Limb (tissue), 2 donors: ENCODE results near the gene DBN1.
"Not testable (repeated sequence)": the region's sequence is repeated elsewhere in the genome, so short reads cannot be mapped to it uniquely, and the experiment has no call there.

ENCODE experiments used
- DNase-seq, 2 donors: peaks; one replicate each; pipeline ENCODE4 v3.0.0-alpha.2; 2016; ENCODE audit errors: extremely low spot score in 2 of 2

DBN1 gene

DNA sequence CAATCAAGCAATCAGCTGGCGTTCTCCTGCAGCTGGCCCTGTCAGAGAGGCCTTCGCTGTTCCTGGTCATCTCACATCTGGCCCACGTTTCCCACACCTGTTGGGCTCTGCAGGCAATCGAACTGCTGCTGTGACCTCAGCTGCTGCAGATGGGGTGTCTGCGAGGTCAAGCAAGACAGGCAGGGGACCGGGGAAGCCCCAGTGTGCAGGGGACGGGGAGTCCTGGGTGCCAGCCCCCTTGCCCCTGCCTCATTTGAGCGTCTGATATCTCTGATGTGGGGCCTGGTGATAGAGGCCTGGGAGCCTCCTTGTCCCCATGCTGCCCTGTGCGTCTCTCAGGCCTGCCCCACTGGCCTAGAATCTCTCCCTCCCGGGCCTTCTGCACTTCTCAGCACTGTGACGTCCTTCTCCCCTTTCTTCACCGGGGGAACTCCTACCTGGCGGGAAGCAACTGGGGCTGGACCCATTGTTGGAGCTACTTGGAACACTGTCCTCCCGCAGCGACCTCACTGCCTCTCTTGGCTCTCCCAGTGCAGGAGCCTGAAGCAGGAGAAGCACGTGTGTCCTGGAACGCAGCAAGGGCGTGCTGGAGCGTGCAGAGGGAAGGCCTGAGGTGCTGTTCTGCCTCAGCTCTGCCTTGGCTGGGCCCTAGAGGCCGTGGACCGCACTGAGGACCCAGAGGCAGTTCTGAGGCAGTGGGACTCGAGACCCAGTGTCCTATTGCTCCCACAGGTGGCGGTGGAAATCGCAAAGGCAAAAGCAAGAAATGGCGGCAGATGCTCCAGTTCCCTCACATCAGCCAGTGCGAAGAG lies 43.1 kb downstream of the DBN1 start:
- DNase-seq: peak in 1 of 2 donors; percentile 30

DNA sequence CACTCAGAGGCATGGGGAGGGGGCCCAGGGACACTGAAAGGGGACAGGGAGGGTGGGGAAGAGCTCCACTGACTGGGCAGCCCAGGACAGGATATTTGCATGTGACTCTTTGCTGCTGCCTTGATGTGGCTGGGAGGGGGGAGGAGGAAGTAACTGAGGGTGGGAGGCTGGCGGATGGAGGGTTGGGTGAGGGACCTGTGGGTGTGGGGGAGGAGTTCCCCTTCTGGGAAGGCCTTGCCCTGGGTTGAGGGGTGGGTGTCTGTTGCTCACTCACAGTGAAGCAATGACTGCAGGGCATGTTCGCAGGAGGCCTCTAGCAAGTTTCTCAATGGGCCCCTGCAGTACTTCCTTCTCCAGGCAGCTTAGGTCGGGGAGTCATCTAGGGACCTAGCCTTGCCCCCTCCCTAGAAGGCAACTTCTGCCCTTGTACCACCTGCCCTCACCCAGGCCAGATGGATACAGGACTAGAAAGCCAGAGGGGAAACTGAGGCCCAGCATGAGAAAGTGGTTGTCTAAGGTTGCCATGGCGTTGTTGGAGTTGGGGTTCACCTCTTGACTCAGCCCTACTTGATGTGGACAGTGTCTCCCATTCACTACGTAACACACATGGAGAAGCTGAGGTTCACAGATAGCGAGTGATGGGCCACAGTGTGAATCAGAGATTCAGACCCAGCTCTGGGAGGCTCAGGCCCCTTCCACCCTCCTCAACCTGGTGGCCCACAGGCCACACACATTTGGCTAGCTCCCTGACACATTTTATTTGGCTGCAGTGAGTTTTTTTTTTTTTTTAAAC lies 44.0 kb downstream of the DBN1 start:
- DNase-seq: peak in 1 of 2 donors; percentile 28

DNA sequence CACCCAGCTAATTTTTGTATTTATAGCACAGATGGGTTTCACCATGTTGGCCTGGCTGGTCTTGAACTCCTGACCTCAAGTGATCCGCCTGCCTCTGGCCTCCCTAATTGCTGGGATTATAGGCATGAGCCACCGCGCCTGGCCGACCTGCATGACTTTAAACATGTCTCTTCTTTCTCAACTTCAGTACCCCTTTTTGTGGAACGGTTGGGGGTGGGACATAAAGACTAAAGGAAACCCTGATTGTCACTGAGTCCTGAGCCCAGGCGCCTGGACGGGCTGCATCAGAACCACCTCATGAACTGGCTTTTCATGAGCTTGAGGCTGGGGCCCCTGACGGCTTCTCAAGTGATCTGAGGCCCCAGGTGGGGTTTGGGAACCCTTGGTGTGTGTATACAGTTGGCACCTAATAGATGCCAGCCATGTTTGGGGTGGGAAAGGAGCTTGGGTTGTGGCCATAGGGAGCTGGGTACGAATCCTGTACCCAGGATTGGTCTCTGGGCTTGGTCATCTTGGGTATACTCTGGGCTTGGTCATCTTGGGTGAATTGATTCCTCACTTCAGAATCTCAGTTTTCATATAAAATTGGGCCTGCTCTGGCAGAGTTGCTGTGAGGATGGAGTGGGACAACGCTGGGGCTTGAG lies 44.7 kb downstream of the DBN1 start:
- DNase-seq: no peak

DNA sequence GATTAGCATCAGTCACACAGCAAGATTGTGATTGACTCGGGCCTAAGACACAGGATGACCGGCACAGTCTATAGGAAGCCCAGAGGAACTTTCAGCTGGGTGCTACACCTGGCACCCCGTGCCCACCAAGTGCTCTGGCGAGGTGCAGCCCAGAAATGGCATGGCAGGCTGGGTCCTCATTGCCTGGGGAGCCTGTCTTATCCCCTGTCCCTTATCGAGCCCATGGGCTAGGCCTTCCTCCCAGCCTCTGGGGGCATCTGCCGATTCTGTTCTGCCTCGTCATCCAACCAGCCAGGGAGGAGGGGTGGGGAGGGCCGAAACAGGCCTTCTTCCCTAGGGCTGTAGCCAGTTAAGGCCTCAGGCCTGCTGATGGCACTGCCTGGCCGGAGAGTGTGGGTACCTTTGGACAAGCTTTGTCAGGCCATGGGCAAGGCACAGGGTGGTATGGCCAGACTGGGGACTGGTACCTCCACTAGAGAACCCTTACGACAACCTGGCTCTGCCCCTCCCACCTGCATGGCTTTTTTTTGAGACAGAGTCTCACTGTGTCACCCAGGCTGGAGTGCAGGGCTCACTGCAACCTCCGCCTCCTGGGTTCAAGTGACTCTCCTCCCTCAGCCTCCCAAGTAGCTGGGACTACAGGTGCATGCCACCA lies 45.4 kb downstream of the DBN1 start:
- DNase-seq: peak in 1 of 2 donors; percentile 33

DNA sequence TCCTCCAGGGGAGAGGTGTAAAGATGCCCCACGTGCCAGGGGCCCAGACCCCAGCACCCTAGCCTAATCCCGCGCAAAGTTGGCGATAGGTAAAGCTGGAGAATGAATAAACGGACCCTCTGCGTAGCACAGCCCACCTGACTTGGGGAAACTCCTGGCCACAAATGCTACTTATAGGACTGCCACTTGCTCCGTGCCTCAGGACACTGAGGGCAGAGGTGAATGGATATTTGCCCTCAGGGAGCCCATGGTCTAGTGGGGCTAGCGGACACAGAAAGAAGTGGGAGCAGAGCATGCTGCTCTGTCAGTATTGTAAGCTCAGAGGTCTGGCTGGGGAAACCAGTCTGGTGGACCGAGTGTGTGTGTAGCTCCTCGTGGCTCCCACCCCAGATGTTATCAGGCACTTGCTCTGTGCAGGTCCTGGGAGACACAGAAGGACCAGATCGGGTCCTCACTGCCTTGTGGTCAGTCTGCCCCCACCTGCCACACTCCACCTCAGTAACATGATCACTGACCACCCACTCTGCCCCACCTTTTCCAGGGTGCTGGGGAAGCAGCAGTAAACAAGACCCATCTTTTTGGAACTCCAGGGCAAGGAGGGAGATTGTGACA lies 46.1 kb downstream of the DBN1 start:
- DNase-seq: peak in 1 of 2 donors; percentile 30

DNA sequence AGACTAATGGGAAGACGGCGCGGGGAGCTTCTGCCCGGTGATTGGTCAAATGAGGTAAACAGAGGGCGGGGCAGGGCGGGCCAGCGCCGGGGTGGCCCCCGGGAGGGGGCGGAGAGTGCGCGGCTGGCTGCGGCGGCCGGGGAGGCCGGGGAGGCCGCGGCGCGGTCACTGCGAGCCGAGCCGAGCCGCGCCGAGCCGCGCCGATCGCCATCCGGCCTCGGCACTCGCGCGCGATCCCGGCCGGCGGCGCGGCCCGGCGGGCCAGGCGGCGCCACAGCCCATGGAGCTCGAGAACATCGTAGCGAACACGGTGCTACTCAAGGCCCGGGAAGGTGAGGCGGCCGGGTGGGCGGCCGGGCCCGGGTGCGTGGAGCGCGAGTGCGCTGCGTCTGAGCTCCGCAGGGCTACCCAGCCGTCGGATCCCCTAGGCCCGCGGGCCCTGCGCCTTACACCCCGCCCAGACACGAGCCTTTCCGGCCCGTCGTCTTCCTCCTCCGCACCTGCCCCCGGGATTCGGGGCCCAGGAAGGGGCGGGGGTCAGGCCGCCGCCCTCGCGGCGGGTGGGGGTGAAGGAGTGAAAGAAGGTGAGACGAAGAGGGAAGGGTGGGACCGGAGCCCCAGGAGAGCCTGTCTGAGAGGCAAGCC lies 46.7 kb downstream of the DBN1 start, which contains the start of gene GRK6:
TSS of gene GRK6 (plus strand) at position 111 of the 645 bp plus-strand sequence. CDS start at position 281, 170 bp downstream.
- DNase-seq: no peak

DNA sequence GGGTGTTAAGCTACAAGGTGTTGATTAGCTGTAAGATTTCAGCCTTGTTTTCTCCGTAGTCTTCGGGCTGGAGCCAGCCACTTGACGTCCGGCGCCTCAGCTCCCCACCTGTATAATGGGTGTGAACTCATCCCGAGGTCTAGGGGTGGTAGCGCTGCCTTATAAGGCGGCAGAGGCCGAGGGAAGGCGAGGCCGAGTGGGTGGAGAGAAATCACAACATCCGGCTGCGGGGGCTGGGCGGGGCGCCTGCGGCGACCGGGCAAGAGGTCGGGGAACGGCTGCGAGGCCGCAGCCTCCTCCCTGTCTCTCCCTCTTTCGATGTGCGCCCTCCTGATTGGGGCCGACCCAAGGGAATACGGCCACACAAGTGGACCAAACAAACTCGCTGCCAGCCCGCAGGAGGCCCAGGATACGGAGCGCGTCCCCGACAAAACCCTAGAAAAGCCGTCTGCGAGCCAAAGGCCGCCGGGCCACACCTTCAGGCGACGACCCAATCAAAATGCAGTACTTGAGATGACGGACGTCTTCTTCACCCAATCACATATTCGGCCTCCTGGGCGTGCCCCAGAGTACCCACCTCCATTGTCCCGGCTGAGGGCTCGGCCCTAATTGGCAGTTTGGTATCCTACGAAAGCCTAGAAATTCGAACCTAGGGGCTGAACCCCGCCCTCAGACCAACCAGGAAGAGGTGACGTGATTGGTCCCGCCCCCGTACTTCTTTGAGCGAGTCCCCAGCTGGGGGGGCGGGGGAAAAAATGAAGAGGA lies 47.5 kb downstream of the DBN1 start:
- DNase-seq: peak; percentile 99 to 100

DNA sequence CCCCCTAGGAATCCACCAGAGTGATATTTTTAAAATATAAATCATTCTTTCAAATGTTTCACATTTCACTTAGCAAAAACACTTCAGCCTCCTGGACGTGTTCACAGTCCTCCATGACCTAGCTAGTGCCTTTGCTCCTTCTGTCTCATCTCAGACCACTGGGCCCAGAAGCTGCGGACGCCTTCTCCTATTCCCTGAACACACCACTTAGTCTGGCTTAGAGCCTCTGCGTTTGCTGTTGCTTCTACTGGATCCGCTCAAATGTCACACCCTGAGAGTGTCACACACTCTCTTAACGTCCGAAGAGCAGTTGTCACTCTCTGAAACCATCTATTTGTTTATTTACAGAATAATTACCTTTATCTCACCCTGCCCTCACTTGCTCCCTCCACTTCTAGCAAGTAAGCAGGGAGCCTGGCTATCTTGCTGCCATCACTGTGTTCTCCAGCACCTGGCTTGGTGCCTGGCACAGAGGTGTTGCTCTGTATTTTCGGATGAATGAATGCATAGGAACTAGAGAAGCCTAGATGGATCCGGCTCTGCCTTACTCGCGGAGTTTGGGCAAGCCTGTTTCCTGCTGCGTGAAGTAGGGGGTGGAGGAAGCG lies 48.1 kb downstream of the DBN1 start:
- DNase-seq: no peak

DNA sequence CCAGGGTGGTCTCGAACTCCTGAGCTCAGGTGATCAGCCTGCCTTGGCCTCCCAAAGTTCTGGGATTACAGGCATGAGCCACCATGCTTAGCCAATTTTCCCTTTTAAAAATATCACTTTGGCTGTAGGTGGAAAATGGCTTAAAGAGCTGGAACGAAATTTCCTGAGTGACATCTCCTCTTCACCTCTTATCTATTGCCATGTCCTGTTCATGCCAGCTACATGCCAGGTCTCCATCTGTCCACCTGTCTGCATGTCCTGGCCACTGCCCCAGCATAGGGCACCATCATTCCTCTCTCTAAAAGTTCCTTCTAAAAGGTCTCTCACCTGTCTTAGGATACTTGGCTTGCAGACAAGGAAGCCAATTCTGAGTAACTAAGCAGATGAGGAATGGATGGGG lies 49.8 kb downstream of the DBN1 start:
- no peak for DNase-seq

DNA sequence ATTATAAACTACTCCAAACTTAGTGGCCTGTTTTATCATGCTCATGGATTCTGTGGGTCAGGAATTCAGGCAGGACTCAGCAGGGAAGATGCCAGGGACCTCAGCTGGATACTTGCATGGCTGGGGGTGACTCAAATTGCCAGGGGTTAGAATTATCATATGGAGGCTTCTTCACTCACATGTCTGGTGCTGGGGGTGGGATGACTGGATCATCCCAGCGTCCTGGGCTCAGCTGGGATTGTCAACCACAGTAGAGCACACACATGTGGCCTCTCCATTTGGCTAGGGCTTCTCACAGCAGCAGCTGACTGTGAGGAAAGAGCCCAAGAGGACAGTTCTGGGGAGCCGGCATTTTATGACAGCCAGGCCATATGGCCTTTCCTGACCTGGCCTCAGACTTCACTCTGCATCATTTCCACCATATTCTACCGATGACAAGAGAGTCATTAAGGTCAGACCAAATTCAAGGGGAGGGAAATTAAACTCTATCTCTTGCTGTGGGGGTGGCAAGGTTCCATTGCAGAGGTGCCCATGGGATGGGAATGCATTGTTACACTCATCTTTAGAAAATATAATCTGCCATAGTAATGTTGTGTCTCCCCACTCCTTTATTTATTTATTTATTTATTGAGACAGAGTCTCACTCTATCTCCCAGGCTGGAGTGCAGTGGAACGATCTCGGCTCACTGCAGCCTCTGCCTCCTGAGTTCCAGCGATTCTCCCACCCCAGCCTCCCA lies 52.2 kb downstream of the DBN1 start:
- no peak for DNase-seq

DNA sequence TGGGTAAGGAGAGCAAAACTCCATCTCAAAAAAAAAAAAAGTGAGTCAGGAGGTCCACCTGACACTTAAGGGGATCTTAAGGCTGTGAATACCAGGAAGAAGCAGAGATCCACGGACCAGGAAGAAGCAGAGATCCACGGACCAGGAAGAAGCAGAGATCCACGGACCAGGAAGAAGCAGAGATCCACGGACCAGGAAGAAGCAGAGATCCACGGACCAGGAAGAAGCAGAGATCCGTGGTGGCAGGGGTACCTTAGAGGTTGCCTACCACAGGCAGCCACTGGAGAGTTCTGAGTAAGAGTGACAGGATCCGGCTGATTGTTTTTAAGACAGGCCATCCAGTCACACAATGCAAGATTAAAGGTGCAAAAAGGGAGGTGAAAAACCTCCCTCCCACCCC lies 53.0 kb downstream of the DBN1 start:
- DNase-seq: not testable (repeated sequence)

DNA sequence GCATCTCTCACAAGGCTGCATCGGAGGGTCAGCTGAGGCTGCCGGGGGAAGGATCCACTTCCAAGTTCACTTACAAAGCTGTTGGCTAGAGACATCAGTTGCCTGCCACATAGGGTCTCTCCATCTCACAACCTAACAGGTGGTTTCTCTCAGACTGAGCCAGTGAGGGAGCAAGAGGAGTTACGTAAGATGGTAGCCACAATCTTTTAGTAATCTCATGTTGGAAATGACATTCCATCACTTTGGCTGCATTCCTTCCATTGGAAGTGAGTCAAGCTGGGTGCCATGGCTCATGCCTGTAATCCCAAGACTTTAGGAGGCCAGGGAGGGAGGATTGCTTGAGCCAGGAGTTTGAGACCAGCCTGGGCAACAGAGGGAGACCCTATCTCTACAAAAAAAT lies 54.4 kb downstream of the DBN1 start:
- DNase-seq: no peak

DNA sequence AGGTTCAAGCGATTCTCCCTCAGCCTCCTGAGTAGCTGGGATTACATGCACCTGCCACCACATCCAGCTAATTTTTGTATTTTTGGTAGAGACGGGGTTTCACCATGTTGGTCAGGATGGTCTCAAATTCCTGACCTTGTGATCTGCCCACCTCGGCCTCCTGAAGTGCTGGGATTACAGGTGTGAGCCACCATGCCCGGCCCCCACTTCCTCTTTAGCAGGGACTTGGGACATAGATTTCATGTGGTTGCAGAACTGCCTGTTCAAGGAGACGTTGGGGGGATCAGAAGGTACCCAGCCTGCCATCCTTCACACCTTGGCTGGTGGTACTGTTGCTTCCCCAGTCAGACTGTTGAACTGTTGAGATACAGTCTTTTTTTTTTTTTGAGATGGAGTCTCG lies 56.4 kb downstream of the DBN1 start:
- DNase-seq: not testable (repeated sequence)

DNA sequence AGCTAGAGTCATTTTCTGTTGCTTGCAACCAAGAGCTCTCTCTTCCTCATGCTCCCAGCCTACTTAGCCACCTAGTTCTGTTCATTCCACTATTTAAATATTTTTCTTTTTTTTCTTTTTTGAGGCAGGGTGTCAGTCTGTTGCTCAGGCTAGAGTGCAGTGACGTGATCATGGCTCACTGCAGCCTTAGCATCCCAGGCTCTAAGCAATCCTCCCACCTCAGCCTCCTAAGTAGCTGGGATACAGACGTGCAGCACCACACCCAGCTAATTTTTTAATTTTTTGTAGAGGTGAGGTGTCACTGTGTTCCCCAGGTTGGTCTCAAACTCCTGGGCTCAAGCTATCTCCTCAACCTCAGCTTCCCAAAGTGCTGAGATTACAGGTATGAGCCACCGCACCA lies 59.0 kb downstream of the DBN1 start:
- no peak for DNase-seq

DNA sequence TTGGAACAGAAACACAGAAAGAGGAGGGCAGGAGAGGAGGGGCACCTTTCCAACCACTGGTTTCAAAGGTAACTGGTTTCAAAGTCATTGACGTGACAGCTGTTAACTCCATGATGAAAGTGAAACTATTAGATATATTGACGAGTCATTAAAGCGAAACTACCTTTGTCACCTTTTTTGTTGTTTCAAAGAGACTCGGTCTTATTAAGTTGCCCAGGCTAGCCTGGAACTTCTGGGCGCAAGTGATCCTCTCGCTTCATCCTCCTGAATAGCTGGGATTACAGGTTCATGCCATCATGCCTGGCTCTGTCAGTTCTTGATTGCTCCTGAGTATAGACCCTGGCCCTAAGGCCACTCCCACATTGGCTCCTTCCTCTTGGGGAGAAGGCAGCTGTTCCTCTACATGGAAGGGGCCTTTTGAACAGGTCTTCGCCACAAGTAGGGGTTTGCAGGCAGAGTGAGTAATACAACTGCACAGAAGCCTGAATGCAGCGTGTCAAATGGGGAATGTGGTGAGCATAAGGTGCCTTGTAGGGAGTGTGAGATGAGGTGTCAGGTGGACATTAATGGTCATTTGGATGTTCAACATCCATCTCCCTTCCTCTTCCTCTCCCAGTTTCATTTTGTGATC lies 60.7 kb downstream of the DBN1 start:
- no peak for DNase-seq

DNA sequence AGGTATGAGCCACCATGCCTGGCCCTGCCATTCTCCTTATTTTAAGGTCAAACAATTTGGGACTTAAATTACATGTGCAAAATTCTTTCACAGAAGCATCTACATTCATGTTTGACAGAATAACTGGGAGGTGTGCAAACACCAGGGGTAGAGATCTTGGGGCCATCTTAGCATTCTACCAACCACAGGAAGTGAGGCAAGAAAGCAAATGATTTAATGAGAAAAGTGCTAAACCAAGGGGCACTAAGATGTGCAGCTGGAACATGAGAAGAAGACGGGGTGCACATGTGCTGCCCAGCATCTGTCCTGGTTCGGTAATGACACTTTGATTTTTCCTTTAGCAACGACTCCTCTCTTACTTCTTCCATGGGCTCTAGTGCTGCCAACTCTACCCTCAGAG lies 62.9 kb downstream of the DBN1 start:
- no peak for DNase-seq

DNA sequence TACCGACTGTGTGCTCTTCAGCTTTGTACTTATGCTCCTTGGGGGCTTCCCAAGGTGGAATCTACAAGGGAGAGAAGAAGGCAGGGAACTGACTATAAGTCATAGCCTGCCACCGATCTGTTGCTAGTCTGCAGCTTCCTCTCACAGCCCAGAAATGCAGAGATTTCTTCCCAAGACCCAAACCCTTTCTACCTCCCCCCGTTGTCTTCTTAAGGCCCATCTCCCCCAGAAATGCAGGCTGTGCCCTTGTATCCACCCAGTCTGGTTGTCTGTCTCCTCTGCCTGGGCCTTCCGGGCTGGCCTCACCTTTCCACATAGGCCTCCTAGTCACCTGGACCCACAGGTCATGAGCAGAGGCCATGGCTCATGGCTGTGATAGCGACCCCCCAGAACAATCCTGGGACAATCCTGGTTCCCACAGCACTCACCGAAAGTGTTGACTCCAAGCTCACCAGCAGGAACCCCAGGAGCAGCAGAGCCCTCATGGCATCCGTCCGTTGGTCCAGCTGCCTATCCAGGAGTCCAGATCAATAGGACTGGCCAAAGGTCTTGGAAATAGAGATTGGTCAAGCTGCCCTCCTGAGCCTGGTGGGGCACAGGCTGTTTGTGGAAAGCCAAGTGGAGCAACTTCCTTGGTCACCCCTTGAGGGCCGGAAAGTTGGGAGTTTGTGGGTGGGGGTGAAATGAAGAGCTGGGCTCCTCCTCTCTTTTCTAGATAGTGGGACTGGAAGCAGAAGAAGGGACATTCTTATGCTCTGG lies 64.2 kb downstream of the DBN1 start, which contains the start of gene F12:
TSS of gene F12 (minus strand) at position 522 of the 759 bp plus-strand sequence. CDS start at position 485, 37 bp downstream.
- DNase-seq: no peak
